ENCODE data around the gene ITGA1. TPM values are rescaled to one million over a fixed set of nuclear protein-coding genes. Genes with fewer than 3 reads are reported as not detected.

ITGA1 gene
- total and polyA plus RNA-seq, 2 of the 13 experiments (the other 11 are each of a cell fraction or from before 2014, with no cell fraction given) = 23.1 to 28.6 TPM

- Histone ChIP-seq H2AFZ (ENCODE audit: low read length) (no peak overlapping the region), H3K79me2 (ENCODE audit: insufficient read depth, low read length) (no peaks in the 10 kb centered on the region), H3K9me3 (ENCODE audit: low read length) (no peaks in the 10 kb centered on the region), H3K4me2 (ENCODE audit: low read depth, low read length) (no peak overlapping the region), H3K4me3 (replicated peaks in 1 of 3; ENCODE audit: insufficient read depth in 1 of 3, low read depth in 2 of 3, low read length in 3 of 3) (no peak overlapping the region), H3K27ac (ENCODE audit: extremely low read length, insufficient read depth, low read length) (no peak overlapping the region), H3K27me3 (ENCODE audit: control insufficient read depth in 1 of 2, insufficient read depth in 2 of 2, low read length in 2 of 2) (no peaks in the 10 kb centered on the region; a peak in 3 of 5 replicates), H3K4me1 (ENCODE audit: insufficient read depth, low read length) (no peaks in the 10 kb centered on the region), H4K20me1 (ENCODE audit: insufficient read depth, low read length) (no peaks in the 10 kb centered on the region), H3K36me3 (replicated peaks in 1 of 2; ENCODE audit: control insufficient read depth in 1 of 2, insufficient read depth in 2 of 2, low read length in 2 of 2) (no peaks in the 10 kb centered on the region), H3K9ac (ENCODE audit: insufficient read depth, low read depth, low read length) (no peak overlapping the region)
- DNase-seq (ENCODE audit: low spot score) (no peak), FAIRE-seq (no peak), ATAC-seq (no peak)
- intact Hi-C loops (cut with micrococcal nuclease; ENCODE audit: unreplicated experiment) = no loop called here
- POLR2A ChIA-PET = no interaction called here
- no TSS peak for BruUV-seq (replicated peaks)
- in situ Hi-C loops (cut with HindIII; ENCODE audit: extremely low pct_ligation_motif_present, low pct_unique_long_range_greater_than_20kb) = no loop called here
- TF ChIP-seq IKZF4 (CRISPR knock-in tag; IDR thresholded peaks at IDR 0.05; ENCODE audit: borderline replicate concordance, low read depth, not compliant biosample characterization) (no peak), CCAR2 (optimal IDR thresholded peaks at IDR 0.05; ENCODE audit: low read depth, low read length) (no peak), JUNB (CRISPR knock-in tag; IDR thresholded peaks at IDR 0.05; ENCODE audit: borderline replicate concordance) (no peak), CBX2 (IDR thresholded peaks at IDR 0.05; ENCODE audit: low read depth, low read length) (no peak), CBX2 (CRISPR knock-in tag; IDR thresholded peaks at IDR 0.05; ENCODE audit: low read depth) (no peak), ZNF18 (CRISPR knock-in tag; IDR thresholded peaks at IDR 0.05; ENCODE audit: insufficient replicate concordance) (no peak), SIX1 (CRISPR knock-in tag; IDR thresholded peaks at IDR 0.05; ENCODE audit: borderline replicate concordance) (no peak), HMG20B (CRISPR knock-in tag; conservative IDR thresholded peaks at IDR 0.05) (no peak), AKNA (CRISPR knock-in tag; IDR thresholded peaks at IDR 0.05; ENCODE audit: borderline replicate concordance) (no peak), HNRNPUL1 (IDR thresholded peaks at IDR 0.05; ENCODE audit: low read depth, low read length) (no peak), ATF1 (CRISPR knock-in tag; IDR thresholded peaks at IDR 0.05) (no peak), THYN1 (CRISPR knock-in tag; IDR thresholded peaks at IDR 0.05; ENCODE audit: borderline replicate concordance, low read depth) (no peak), CHD4 (IDR thresholded peaks at IDR 0.05; ENCODE audit: borderline replicate concordance, low read length) (no peak), GATA4 (IDR thresholded peaks at IDR 0.05; ENCODE audit: borderline replicate concordance, low read depth) (no peak), ZNF550 (CRISPR knock-in tag; IDR thresholded peaks at IDR 0.05; ENCODE audit: borderline replicate concordance) (no peak)
- CTCF ChIA-PET (ENCODE audit: low intra/inter-chr PET ratio, low total read pairs) = no interaction called here
- WGBS (ENCODE audit: low lambda C conversion rate) = 81% methylated on average over 2 of the region's 2 CpGs
Observed at GRCh38 chr5:52773342-52773741, 14.4 kb upstream of the ITGA1 start.

Data from HepG2 (cell line).